ENCODE data around the gene SDK1.

SDK1 gene

GRCh38 chr7:4237296-4238235 lies 936.5 kb downstream of the SDK1 start:
- TF ChIP-seq CTCF (IDR thresholded peaks at IDR 0.05; ENCODE audit: low read depth, low read length, poor library complexity, severe bottlenecking): no peak
- no peak for TF ChIP-seq EZH2phosphoT487 (IDR thresholded peaks at IDR 0.05; ENCODE audit: borderline replicate concordance, low read length)
- Histone ChIP-seq H3K27ac (ENCODE audit: low read depth, low read length) (no peak overlapping the region), H3K4me2 (ENCODE audit: low read length) (no peak overlapping the region), H3K9me2 (replicated peaks; ENCODE audit: control insufficient read depth, low read length) (no peaks in the 10 kb centered on the region), H3K27me3 (ENCODE audit: control insufficient read depth, low read length) (no peaks in the 10 kb centered on the region), H3K36me3 (ENCODE audit: control insufficient read depth, low read length) (no peaks in the 10 kb centered on the region), H3K4me3 (ENCODE audit: low read length) (no peak overlapping the region), H3K9me3 (ENCODE audit: control insufficient read depth, insufficient read depth, low read length) (peaks cover 39% of the 10 kb centered on the region; the same call in 1 of the 2 replicates), H3K79me2 (ENCODE audit: control insufficient read depth, low read length) (no peaks in the 10 kb centered on the region), H4K20me1 (ENCODE audit: control insufficient read depth, insufficient read depth, low read depth, low read length) (no peaks in the 10 kb centered on the region), H3F3A (ENCODE audit: control insufficient read depth, insufficient read depth) (no peaks in the 10 kb centered on the region), H3K4me1 (ENCODE audit: control insufficient read depth, low read length) (no peaks in the 10 kb centered on the region)

- peaks cover 32% of the 10 kb centered on the region; the same call in 1 of the 2 replicates for H3K9me3 ChIP-seq (ENCODE audit: control insufficient read depth, insufficient read depth, low read length)
- H3K79me2 ChIP-seq (ENCODE audit: control insufficient read depth, low read length): no peaks in the 10 kb centered on the region
- H3K4me2 ChIP-seq (ENCODE audit: low read length): no peak overlapping the region
- H4K20me1 ChIP-seq (ENCODE audit: control insufficient read depth, insufficient read depth, low read depth, low read length): no peaks in the 10 kb centered on the region
- H3K9me2 ChIP-seq (replicated peaks; ENCODE audit: control insufficient read depth, low read length): no peaks in the 10 kb centered on the region
- H3K27me3 ChIP-seq (ENCODE audit: control insufficient read depth, low read length): no peaks in the 10 kb centered on the region
- no peaks in the 10 kb centered on the region for H3K36me3 ChIP-seq (ENCODE audit: control insufficient read depth, low read length)
- no peaks in the 10 kb centered on the region for H3K4me1 ChIP-seq (ENCODE audit: control insufficient read depth, low read length)
- no peak for TF ChIP-seq EZH2phosphoT487 (IDR thresholded peaks at IDR 0.05; ENCODE audit: borderline replicate concordance, low read length)
- TF ChIP-seq CTCF (IDR thresholded peaks at IDR 0.05; ENCODE audit: low read depth, low read length, poor library complexity, severe bottlenecking): no peak
- no peak overlapping the region for H3K27ac ChIP-seq (ENCODE audit: low read depth, low read length)
- H3K4me3 ChIP-seq (ENCODE audit: low read length): no peak overlapping the region
- H3F3A ChIP-seq (ENCODE audit: control insufficient read depth, insufficient read depth): no peaks in the 10 kb centered on the region
These were observed 937.8 kb downstream of the SDK1 start for GRCh38 chr7:4238861-4239260.

GRCh38 chr7:4240042-4240441 lies 939.0 kb downstream of the SDK1 start:
- no peak overlapping the region for H3K4me3 ChIP-seq (ENCODE audit: low read length)
- H3K36me3 ChIP-seq (ENCODE audit: control insufficient read depth, low read length): no peaks in the 10 kb centered on the region
- H3K79me2 ChIP-seq (ENCODE audit: control insufficient read depth, low read length): no peaks in the 10 kb centered on the region
- no peaks in the 10 kb centered on the region for H3F3A ChIP-seq (ENCODE audit: control insufficient read depth, insufficient read depth)
- TF ChIP-seq EZH2phosphoT487 (IDR thresholded peaks at IDR 0.05; ENCODE audit: borderline replicate concordance, low read length): no peak
- no peak for TF ChIP-seq CTCF (IDR thresholded peaks at IDR 0.05; ENCODE audit: low read depth, low read length, poor library complexity, severe bottlenecking)
- no peaks in the 10 kb centered on the region for H4K20me1 ChIP-seq (ENCODE audit: control insufficient read depth, insufficient read depth, low read depth, low read length)
- no peak overlapping the region for H3K27ac ChIP-seq (ENCODE audit: low read depth, low read length)
- no peak overlapping the region for H3K4me2 ChIP-seq (ENCODE audit: low read length)
- H3K9me2 ChIP-seq (replicated peaks; ENCODE audit: control insufficient read depth, low read length): no peaks in the 10 kb centered on the region
- H3K27me3 ChIP-seq (ENCODE audit: control insufficient read depth, low read length): no peaks in the 10 kb centered on the region
- H3K4me1 ChIP-seq (ENCODE audit: control insufficient read depth, low read length): no peaks in the 10 kb centered on the region
- peaks cover 30% of the 10 kb centered on the region; the same call in 1 of the 2 replicates for H3K9me3 ChIP-seq (ENCODE audit: control insufficient read depth, insufficient read depth, low read length)

Data from DOHH2 (cell line).